Calu3 (cell line): ENCODE results near the gene WDR88. TPM values are rescaled to one million over a fixed set of nuclear protein-coding genes. Genes with fewer than 3 reads are reported as not detected.

Experiments
- BruUV-seq: library from RNA; stranded (reverse); fragments of 400-500 nt; replicated peaks from 2 replicates; lab custom pipeline; 2021; lab: Mats Ljungman, UMichigan
- CTCF ChIA-PET: fragments of 300-600 bp; sonication (Branson Sonifier 250); formaldehyde crosslinking; loops from one replicate; lab custom pipeline; 2022; ENCODE audit warnings: antibody characterized with exemption; lab: Charles Lee
- DNase-seq: peaks from one replicate; pipeline ENCODE4 v3.0.0; 2022
- H3K27ac Mint-ChIP-seq: one replicate; pipeline ENCODE4 v1.8.0; 2022; ENCODE audit warnings: mixed read lengths; ENCODE audit not compliant: unreplicated experiment
- H3K27me3 Mint-ChIP-seq: one replicate; pipeline ENCODE4 v1.8.0; 2022; ENCODE audit warnings: mixed read lengths; ENCODE audit not compliant: unreplicated experiment
- H3K36me3 Mint-ChIP-seq: one replicate; pipeline ENCODE4 v1.8.0; 2022; ENCODE audit warnings: mild to moderate bottlenecking, moderate library complexity, mixed read lengths; ENCODE audit not compliant: insufficient read depth, unreplicated experiment
- H3K4me1 Mint-ChIP-seq: one replicate; pipeline ENCODE4 v1.8.0; 2022; ENCODE audit warnings: mild to moderate bottlenecking, low read depth, mixed read lengths; ENCODE audit not compliant: unreplicated experiment
- H3K4me3 Mint-ChIP-seq: one replicate; pipeline ENCODE4 v1.8.0; 2022; ENCODE audit warnings: mild to moderate bottlenecking, low read depth, moderate library complexity, mixed read lengths; ENCODE audit not compliant: unreplicated experiment
- H3K9me3 Mint-ChIP-seq: one replicate; pipeline ENCODE4 v1.8.0; 2022; ENCODE audit warnings: low read depth, mixed read lengths; ENCODE audit not compliant: unreplicated experiment
- CTCF ChIP-seq: fragments of 200-600 bp; IDR thresholded peaks from one replicate; pipeline ENCODE4 v1.8.0; 2022; ENCODE audit warnings: antibody characterized with exemption; ENCODE audit not compliant: unreplicated experiment
- intact Hi-C: fragments of 100-400 bp; cut with micrococcal nuclease; formaldehyde crosslinking; loops from one replicate; pipeline ENCODE4 v1.10.0; 2022; ENCODE audit not compliant: unreplicated experiment
- total RNA-seq: library from RNA; stranded (reverse); gene quantifications from 2 replicates; pipeline ENCODE4 v1.2.3, GENCODE V29; 2022

The WDR88 gene
- total RNA-seq, 1 experiment from 2014 or later = not detected

- no TSS peak for BruUV-seq
- H3K4me1 Mint-ChIP-seq = no peaks in the 10 kb centered on the region
- peaks cover 5% of the 10 kb centered on the region for H3K36me3 Mint-ChIP-seq
- no peak overlapping the region for H3K27ac Mint-ChIP-seq
- CTCF ChIA-PET = interaction anchor here (2.2 kb wide), 1 partner anchor 14 kb away, joined by 9 read pairs; no protein-coding TSS in a partner anchor
- H3K27me3 Mint-ChIP-seq = peaks cover 54% of the 10 kb centered on the region
- intact Hi-C loops = no loop called here
- no peaks in the 10 kb centered on the region for H3K9me3 Mint-ChIP-seq
- DNase-seq = no peak
- TF ChIP-seq CTCF = no peak
- H3K4me3 Mint-ChIP-seq = no peak overlapping the region
Measured at GRCh38 chr19:33198169-33198568, 66.3 kb downstream of the WDR88 start.

- intact Hi-C loops = no loop called here
- CTCF ChIA-PET = no interaction called here
- no peak for TF ChIP-seq CTCF
Measured at GRCh38 chr19:33199441-33200265, 67.7 kb downstream of the WDR88 start.

GRCh38 chr19:33201473-33201872 lies 69.6 kb downstream of the WDR88 start:
- BruUV-seq = no TSS peak
- TF ChIP-seq CTCF = no peak
- Mint-ChIP-seq H3K4me3 (no peak overlapping the region), H3K4me1 (no peaks in the 10 kb centered on the region), H3K9me3 (no peaks in the 10 kb centered on the region), H3K27ac (no peak overlapping the region), H3K27me3 (peaks cover 30% of the 10 kb centered on the region), H3K36me3 (no peaks in the 10 kb centered on the region)
- CTCF ChIA-PET = interaction anchor here (0.6 kb wide), 1 partner anchor 118 kb away, joined by 4 read pairs; no protein-coding TSS in a partner anchor
- intact Hi-C loops = no loop called here
- no peak for DNase-seq

More at GRCh38 chr19:33199441-33200265, 67.7 kb downstream of the WDR88 start:
- Mint-ChIP-seq H3K4me3 (no peak overlapping the region), H3K9me3 (no peaks in the 10 kb centered on the region), H3K27ac (no peak overlapping the region), H3K36me3 (no peaks in the 10 kb centered on the region), H3K4me1 (no peaks in the 10 kb centered on the region), H3K27me3 (peaks cover 43% of the 10 kb centered on the region)
- DNase-seq = no peak
- BruUV-seq = no TSS peak

DNA sequence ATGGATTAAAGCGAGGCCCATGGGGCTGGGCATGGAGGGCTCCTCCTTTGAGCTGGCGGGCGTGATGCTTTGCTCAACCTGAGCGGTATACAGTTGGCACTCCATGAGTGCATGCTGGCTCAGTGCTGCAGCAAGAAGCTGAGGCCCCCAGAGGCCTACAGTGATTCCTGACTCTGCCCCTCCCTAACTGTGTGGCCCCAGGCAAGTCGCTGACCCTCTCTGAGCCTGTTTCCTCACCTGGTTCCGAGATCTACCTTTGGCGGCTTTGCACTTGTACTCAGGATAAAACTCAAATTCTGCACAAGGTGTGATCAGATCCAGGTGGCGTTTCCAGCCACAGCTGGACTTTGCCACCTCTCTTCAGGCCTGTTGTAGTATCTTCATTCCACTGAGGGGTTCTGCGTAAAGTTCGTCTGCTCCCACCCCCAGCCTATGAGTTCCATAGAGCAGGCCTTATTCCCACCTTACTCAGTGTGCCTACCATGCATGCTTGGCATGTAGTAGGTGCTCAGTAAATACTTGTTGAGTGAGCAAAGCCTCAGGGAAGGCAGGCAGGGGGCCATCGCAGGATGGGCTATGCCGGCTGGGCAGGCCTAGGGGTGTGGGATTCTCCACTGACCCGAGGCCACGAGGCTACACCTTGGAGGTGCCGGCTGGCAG lies 70.1 kb downstream of the WDR88 start:
- no TSS peak for BruUV-seq
- no peak for DNase-seq
- Mint-ChIP-seq H3K27me3 (peaks cover 24% of the 10 kb centered on the region), H3K27ac (no peak overlapping the region), H3K4me1 (no peaks in the 10 kb centered on the region), H3K36me3 (no peaks in the 10 kb centered on the region), H3K9me3 (no peaks in the 10 kb centered on the region), H3K4me3 (no peak overlapping the region)
- CTCF ChIA-PET = interaction anchor here (0.6 kb wide), 1 partner anchor 117 kb away, joined by 4 read pairs; no protein-coding TSS in a partner anchor
- intact Hi-C loops = no loop called here
- no peak for TF ChIP-seq CTCF
